ENCODE results near the gene FTSJ3. TPM values are rescaled to one million over a fixed set of nuclear protein-coding genes. Genes with fewer than 3 reads are reported as not detected.

Gene FTSJ3
- total and polyA plus RNA-seq, 2 experiments from 2014 or later: 28.5 to 30.0 TPM

GRCh38 chr17:63792055-63792729 is 35.3 kb downstream of the FTSJ3 start:
- peaks cover 6% of the 10 kb centered on the region for H3K36me3 ChIP-seq (replicated peaks; ENCODE audit: insufficient read depth, low read depth)
- H3K4me3 ChIP-seq: no peak overlapping the region
- peaks cover 7% of the 10 kb centered on the region for H4K20me1 ChIP-seq (ENCODE audit: insufficient read depth, poor library complexity, severe bottlenecking)
- H3K4me1 ChIP-seq (ENCODE audit: insufficient read depth): no peaks in the 10 kb centered on the region
- H3K9me3 ChIP-seq (ENCODE audit: low read depth): no peaks in the 10 kb centered on the region
- no peak overlapping the region for H3K4me2 ChIP-seq
- no peak overlapping the region for H3K27ac ChIP-seq
- TF ChIP-seq EZH2 (IDR thresholded peaks at IDR 0.05; ENCODE audit: borderline replicate concordance): no peak
- 92% methylated on average over 3 of the region's 3 CpGs for WGBS (ENCODE audit: low lambda C conversion rate, missing lambda C conversion rate)
- no peaks in the 10 kb centered on the region for H3K9me2 ChIP-seq (replicated peaks; ENCODE audit: insufficient read depth)
- H2AFZ ChIP-seq: no peak overlapping the region
- DNase-seq (ENCODE audit: low spot score): no peak
- no peaks in the 10 kb centered on the region for H3K27me3 ChIP-seq
- H3K79me2 ChIP-seq: peaks cover 67% of the 10 kb centered on the region

DNA sequence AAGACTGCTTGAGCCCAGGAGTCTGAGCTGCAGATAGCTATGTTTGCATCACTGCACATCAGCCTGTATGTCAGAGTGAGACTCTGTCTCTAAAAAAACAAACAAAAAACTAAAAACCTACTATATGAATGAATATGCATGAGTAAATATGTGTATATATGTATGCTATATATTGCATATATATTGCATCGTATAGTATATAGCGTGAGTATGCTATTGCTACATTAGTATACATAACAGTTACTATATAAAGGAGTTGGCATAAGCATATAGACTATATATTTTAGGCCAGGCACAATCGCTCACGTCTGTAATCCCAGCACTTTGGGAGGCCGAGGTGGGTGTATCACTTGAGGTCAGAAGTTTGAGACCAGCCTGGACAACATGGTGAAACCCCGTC is 37.4 kb downstream of the FTSJ3 start:
- 97% methylated on average over 6 of the region's 6 CpGs for WGBS (ENCODE audit: low lambda C conversion rate, missing lambda C conversion rate)
- peaks cover 84% of the 10 kb centered on the region for H3K79me2 ChIP-seq

DNA sequence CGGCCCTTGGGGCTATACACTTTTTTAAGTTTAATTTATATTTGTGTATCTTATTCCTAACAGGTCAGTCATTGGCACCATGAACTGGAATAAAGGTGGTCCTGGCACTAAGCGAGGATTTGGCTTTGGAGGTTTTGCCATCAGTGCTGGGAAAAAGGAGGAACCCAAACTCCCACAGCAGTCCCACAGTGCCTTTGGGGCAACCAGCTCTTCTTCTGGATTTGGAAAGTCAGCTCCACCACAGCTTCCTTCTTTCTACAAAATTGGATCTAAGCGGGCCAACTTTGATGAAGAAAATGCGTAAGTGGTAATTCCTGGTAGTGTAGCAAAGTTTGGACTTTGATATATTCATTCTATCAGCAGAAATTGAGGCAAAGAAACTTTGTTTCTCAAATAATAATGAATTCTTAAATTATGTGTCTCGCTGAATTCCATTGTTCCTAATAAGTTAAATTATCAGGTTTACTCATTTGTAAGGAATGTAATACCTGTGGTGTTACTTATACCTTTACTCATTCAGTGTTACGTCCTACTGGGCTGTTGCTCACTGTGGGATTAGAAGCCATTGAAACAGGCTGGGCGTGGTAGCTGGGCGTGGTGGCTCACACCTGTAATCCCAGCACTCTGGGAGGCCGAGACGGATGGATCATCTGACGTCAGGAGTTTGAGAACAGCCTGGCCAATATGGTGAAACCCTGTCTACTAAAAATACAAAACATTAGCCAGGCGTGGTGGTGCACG is 40.3 kb downstream of the FTSJ3 start:
- Histone ChIP-seq H3K4me2 (no peak overlapping the region), H3K9me3 (ENCODE audit: low read depth) (no peaks in the 10 kb centered on the region), H3K79me2 (peaks cover 93% of the 10 kb centered on the region), H4K20me1 (ENCODE audit: insufficient read depth, poor library complexity, severe bottlenecking) (peaks cover 50% of the 10 kb centered on the region), H3K27me3 (no peaks in the 10 kb centered on the region), H3K36me3 (replicated peaks; ENCODE audit: insufficient read depth, low read depth) (peaks cover 6% of the 10 kb centered on the region), H3K4me1 (ENCODE audit: insufficient read depth) (no peaks in the 10 kb centered on the region), H3K4me3 (no peak overlapping the region), H3K9me2 (replicated peaks; ENCODE audit: insufficient read depth) (no peaks in the 10 kb centered on the region), H2AFZ (no peak overlapping the region), H3K27ac (no peak overlapping the region)
- TF ChIP-seq, protein P1, sequence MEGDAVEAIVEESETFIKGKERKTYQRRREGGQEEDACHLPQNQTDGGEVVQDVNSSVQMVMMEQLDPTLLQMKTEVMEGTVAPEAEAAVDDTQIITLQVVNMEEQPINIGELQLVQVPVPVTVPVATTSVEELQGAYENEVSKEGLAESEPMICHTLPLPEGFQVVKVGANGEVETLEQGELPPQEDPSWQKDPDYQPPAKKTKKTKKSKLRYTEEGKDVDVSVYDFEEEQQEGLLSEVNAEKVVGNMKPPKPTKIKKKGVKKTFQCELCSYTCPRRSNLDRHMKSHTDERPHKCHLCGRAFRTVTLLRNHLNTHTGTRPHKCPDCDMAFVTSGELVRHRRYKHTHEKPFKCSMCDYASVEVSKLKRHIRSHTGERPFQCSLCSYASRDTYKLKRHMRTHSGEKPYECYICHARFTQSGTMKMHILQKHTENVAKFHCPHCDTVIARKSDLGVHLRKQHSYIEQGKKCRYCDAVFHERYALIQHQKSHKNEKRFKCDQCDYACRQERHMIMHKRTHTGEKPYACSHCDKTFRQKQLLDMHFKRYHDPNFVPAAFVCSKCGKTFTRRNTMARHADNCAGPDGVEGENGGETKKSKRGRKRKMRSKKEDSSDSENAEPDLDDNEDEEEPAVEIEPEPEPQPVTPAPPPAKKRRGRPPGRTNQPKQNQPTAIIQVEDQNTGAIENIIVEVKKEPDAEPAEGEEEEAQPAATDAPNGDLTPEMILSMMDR (IDR thresholded peaks at IDR 0.05; ENCODE audit: poor library complexity): no peak
- TF ChIP-seq EZH2 (IDR thresholded peaks at IDR 0.05; ENCODE audit: borderline replicate concordance) (no peak), EZH2phosphoT487 (IDR thresholded peaks at IDR 0.05; ENCODE audit: low read depth, severe bottlenecking, unreplicated experiment) (no peak)
- DNase-seq (ENCODE audit: low spot score): no peak
- 97% methylated on average over 13 of the region's 13 CpGs for WGBS (ENCODE audit: low lambda C conversion rate, missing lambda C conversion rate)

More for the DNA sequence above, 37.4 kb downstream of the FTSJ3 start:
- Histone ChIP-seq H2AFZ (no peak overlapping the region), H3K4me1 (ENCODE audit: insufficient read depth) (no peaks in the 10 kb centered on the region), H4K20me1 (ENCODE audit: insufficient read depth, poor library complexity, severe bottlenecking) (peaks cover 22% of the 10 kb centered on the region), H3K4me3 (no peak overlapping the region), H3K27ac (no peak overlapping the region), H3K4me2 (no peak overlapping the region), H3K36me3 (replicated peaks; ENCODE audit: insufficient read depth, low read depth) (peaks cover 6% of the 10 kb centered on the region), H3K27me3 (no peaks in the 10 kb centered on the region), H3K9me2 (replicated peaks; ENCODE audit: insufficient read depth) (no peaks in the 10 kb centered on the region), H3K9me3 (ENCODE audit: low read depth) (no peaks in the 10 kb centered on the region)
- no peak for DNase-seq (ENCODE audit: low spot score)
- TF ChIP-seq EZH2phosphoT487 (IDR thresholded peaks at IDR 0.05; ENCODE audit: low read depth, severe bottlenecking, unreplicated experiment) (no peak), EZH2 (IDR thresholded peaks at IDR 0.05; ENCODE audit: borderline replicate concordance) (no peak)
- TF ChIP-seq, protein P1 (IDR thresholded peaks at IDR 0.05; ENCODE audit: poor library complexity): no peak

GRCh38 chr17:63786117-63786516 is 41.3 kb downstream of the FTSJ3 start:
- no peaks in the 10 kb centered on the region for H3K4me1 ChIP-seq (ENCODE audit: insufficient read depth)
- no peak for DNase-seq (ENCODE audit: low spot score)
- no peak overlapping the region for H3K27ac ChIP-seq
- H3K4me2 ChIP-seq: no peak overlapping the region
- H3K79me2 ChIP-seq: peaks cover 97% of the 10 kb centered on the region
- peaks cover 60% of the 10 kb centered on the region for H4K20me1 ChIP-seq (ENCODE audit: insufficient read depth, poor library complexity, severe bottlenecking)
- no peak overlapping the region for H2AFZ ChIP-seq
- TF ChIP-seq, protein P1 (IDR thresholded peaks at IDR 0.05; ENCODE audit: poor library complexity): no peak
- TF ChIP-seq EZH2phosphoT487 (IDR thresholded peaks at IDR 0.05; ENCODE audit: low read depth, severe bottlenecking, unreplicated experiment): no peak
- no peak for TF ChIP-seq EZH2 (IDR thresholded peaks at IDR 0.05; ENCODE audit: borderline replicate concordance)
- H3K27me3 ChIP-seq: no peaks in the 10 kb centered on the region
- H3K9me2 ChIP-seq (replicated peaks; ENCODE audit: insufficient read depth): no peaks in the 10 kb centered on the region
- H3K9me3 ChIP-seq (ENCODE audit: low read depth): no peaks in the 10 kb centered on the region
- WGBS (ENCODE audit: low lambda C conversion rate, missing lambda C conversion rate): 100% methylated on average over 1 of the region's 1 CpG
- peaks cover 6% of the 10 kb centered on the region for H3K36me3 ChIP-seq (replicated peaks; ENCODE audit: insufficient read depth, low read depth)
- H3K4me3 ChIP-seq: no peak overlapping the region
